GM12872 (cell line): ENCODE data around the gene PMEPA1.

Experiments used
- CTCF ChIP-seq: IDR thresholded peaks from 3 replicates; pipeline ENCODE4 v1.5.1; 2011; ENCODE audit warnings: low read depth, mild to moderate bottlenecking, low read length, moderate library complexity; ENCODE audit not compliant: insufficient read depth

The PMEPA1 gene

GRCh38 chr20:57744206-57744605 lies 34.4 kb upstream of the PMEPA1 start:
- TF ChIP-seq CTCF: no peak

- TF ChIP-seq CTCF: no peak
Measured at GRCh38 chr20:57743450-57744095, 33.8 kb upstream of the PMEPA1 start.

GRCh38 chr20:57742507-57743181 lies 32.8 kb upstream of the PMEPA1 start:
- TF ChIP-seq CTCF: no peak

GRCh38 chr20:57738484-57738883 lies 28.7 kb upstream of the PMEPA1 start:
- TF ChIP-seq CTCF: no peak

GRCh38 chr20:57738053-57738452 lies 28.2 kb upstream of the PMEPA1 start:
- TF ChIP-seq CTCF: no peak

- no peak for TF ChIP-seq CTCF
Measured at GRCh38 chr20:57737349-57737748, 27.5 kb upstream of the PMEPA1 start.

- TF ChIP-seq CTCF: no peak
Measured at GRCh38 chr20:57736738-57737347, 27.0 kb upstream of the PMEPA1 start.
